ENCODE data around the gene MMP25. TPM values are rescaled to one million over a fixed set of nuclear protein-coding genes. Genes with fewer than 3 reads are reported as not detected.

The MMP25 gene
- polyA plus RNA-seq, 1 of the 3 experiments (the other 2 are of a cell fraction) = 0.03 TPM

- ChIA-PET POLR2A (no interaction called here), CTCF (interaction anchor here (8.5 kb wide), 1 partner anchor 15 kb away, joined by 111 read pairs; no protein-coding TSS in a partner anchor)
- Histone ChIP-seq H3K4me2 (no peak overlapping the region), H3K27me3 (ENCODE audit: insufficient read depth) (no peaks in the 10 kb centered on the region), H4K20me1 (ENCODE audit: insufficient read depth) (peaks cover under 1% of the 10 kb centered on the region; the same call in 1 of the 2 replicates), H3K36me3 (replicated peaks in 1 of 2; ENCODE audit: control insufficient read depth in 1 of 2, insufficient read depth in 2 of 2, low read length in 1 of 2) (peaks cover 0 to under 1% of the 10 kb centered on the region in 2 experiments), H2AFZ (ENCODE audit: low read depth) (no peak overlapping the region), H3K9me3 (no peaks in the 10 kb centered on the region), H3K4me3 (ENCODE audit: low read depth in 2 of 2, low read length in 1 of 2) (no peak overlapping the region), H3K9me2 (no peaks in the 10 kb centered on the region), H3F3A (replicated peaks; ENCODE audit: insufficient read depth) (peaks cover 5% of the 10 kb centered on the region), H3K9ac (no peak overlapping the region), H3K79me2 (ENCODE audit: insufficient read depth) (peaks cover 5% of the 10 kb centered on the region; the same call in 1 of the 2 replicates), H3K4me1 (ENCODE audit: control insufficient read depth in 1 of 2, insufficient read depth in 2 of 2, low read depth in 1 of 2, low read length in 1 of 2) (peaks cover 0 to 12% of the 10 kb centered on the region in 2 experiments; a peak in 1 of 4 replicates), H3K27ac (ENCODE audit: low read depth in 2 of 2, low read length in 1 of 2) (no peak overlapping the region)
- WGBS (ENCODE audit: low lambda C conversion rate) = 86% methylated on average over 11 of the region's 13 CpGs
- no peak for DNase-seq
- TF ChIP-seq CTCF (IDR thresholded peaks at IDR 0.05) (no peak), FOXM1 (IDR thresholded peaks at IDR 0.05; ENCODE audit: low read depth) (no peak), USF1 (IDR thresholded peaks at IDR 0.05; ENCODE audit: borderline replicate concordance, low read depth) (no peak), PBX3 (IDR thresholded peaks at IDR 0.05) (no peak), CHD2 (IDR thresholded peaks at IDR 0.05; ENCODE audit: low read length, partially characterized antibody) (no peak), MXI1 (IDR thresholded peaks at IDR 0.05; ENCODE audit: low read depth, low read length) (no peak), RCOR1 (IDR thresholded peaks at IDR 0.05; ENCODE audit: low read length) (no peak), ELF1 (IDR thresholded peaks at IDR 0.05) (no peak), NRF1 (IDR thresholded peaks at IDR 0.05; ENCODE audit: low read depth, low read length) (no peak), TAF1 (IDR thresholded peaks at IDR 0.05; ENCODE audit: borderline replicate concordance, low read depth, low read length) (no peak), USF2 (IDR thresholded peaks at IDR 0.05; ENCODE audit: borderline replicate concordance, low read depth, low read length) (no peak), SIN3A (IDR thresholded peaks at IDR 0.05; ENCODE audit: borderline replicate concordance, low read depth, low read length) (no peak), MAX (IDR thresholded peaks at IDR 0.05; ENCODE audit: low read depth) (no peak), JUND (IDR thresholded peaks at IDR 0.05) (no peak), ZBTB33 (IDR thresholded peaks at IDR 0.05; ENCODE audit: borderline replicate concordance, low read depth) (no peak)
Observed at GRCh38 chr16:3015865-3016521, 30.4 kb upstream of the MMP25 start.

Measured in SK-N-SH (cell line).